Measurements from ENCODE around the gene ANGEL1.

- no peak for TF ChIP-seq GATA2 (IDR thresholded peaks at IDR 0.05; ENCODE audit: low read depth, low read length)
- no peak for TF ChIP-seq GATA3 (IDR thresholded peaks at IDR 0.05; ENCODE audit: low read depth, low read length)
Measured at GRCh38 chr14:76761960-76762410, 50.7 kb downstream of the ANGEL1 start.

Measured in SH-SY5Y (cell line).